ENCODE results near the gene MAEA.

MAEA gene

DNA sequence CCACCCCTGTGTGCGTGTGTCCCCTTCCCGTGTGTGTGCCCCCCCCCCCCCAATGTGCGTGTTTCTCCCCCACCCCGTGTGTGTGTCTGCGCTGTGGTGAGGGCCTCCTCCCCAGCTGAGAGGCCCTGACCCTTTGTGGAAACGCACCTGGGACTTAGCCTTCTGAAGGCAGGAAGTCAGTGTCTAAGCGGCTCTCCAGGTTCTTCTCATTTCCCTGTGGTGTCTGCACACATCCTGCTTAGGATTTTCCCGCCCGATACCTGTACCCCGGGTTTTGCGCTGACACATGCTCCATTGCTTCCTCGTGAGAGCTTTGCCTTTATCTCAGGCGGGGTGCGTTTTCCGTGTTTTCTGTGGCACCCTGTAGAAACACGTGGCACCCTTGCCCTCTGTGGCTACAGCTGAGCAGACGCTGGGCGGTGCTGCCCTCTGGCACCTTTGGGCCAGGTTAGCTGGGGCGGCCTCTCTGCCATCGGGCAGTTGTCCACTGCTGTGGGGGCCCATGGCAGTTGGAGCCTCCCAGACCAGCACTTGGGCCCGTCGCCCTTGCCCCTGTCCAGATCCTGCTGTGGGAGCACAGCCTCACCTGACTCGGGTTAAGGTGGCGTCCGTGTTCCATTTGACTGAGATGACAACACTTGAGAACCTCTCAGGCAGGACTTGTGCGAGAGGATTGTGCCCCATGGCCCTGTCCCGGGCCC is 26.3 kb downstream of the MAEA start:
- Histone ChIP-seq H3K4me3 (ENCODE audit: low read length in 2 of 2) (no peak overlapping the region), H3K4me1 (ENCODE audit: control insufficient read depth, insufficient read depth, low read length) (peaks cover 7% of the 10 kb centered on the region), H3K9ac (ENCODE audit: low read length in 2 of 2) (no peak overlapping the region), H3K27me3 (ENCODE audit: control insufficient read depth in 1 of 2, insufficient read depth in 2 of 2, low read length in 2 of 2) (no peaks in the 10 kb centered on the region), H3K9me3 (ENCODE audit: control insufficient read depth in 2 of 2, low read length in 2 of 2) (no peaks in the 10 kb centered on the region), H3K36me3 (ENCODE audit: control insufficient read depth in 2 of 2, insufficient read depth in 2 of 2, low read length in 2 of 2) (peaks cover 42 to 46% of the 10 kb centered on the region in 2 donors), H3K27ac (ENCODE audit: low read length) (no peak overlapping the region)

DNA sequence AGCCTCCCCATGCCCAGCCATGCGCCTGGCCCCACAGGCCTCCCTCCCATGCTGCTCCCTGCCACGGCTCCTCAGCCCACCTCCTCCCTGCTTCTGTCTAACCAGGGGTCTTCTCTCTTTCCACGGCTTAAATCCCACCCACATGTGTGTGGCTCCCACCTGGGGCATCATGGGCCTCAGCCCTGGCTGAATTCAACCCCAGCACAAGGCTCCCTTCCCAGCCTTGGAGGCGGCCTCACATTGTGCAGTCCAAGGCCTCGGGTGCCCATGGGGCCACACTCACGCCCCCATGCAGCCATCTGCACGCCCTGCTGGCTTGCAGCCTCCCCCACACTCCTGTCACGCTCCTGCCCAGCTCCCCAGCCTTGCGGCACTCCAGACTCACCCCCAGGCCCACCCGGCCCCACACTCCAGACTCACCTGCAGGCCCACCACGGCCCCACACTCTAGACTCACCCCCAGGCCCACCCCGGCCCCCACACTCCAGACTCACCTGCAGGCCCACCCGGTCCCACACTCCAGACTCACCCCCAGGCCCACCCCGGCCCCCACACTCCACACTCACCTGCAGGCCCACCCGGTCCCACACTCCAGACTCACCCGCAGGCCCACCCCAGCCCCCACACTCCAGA is 27.0 kb downstream of the MAEA start:
- H3K27me3 ChIP-seq (ENCODE audit: control insufficient read depth in 1 of 2, insufficient read depth in 2 of 2, low read length in 2 of 2), result no peaks in the 10 kb centered on the region
- no peak overlapping the region for H3K9ac ChIP-seq (ENCODE audit: low read length in 2 of 2)
- H3K9me3 ChIP-seq (ENCODE audit: control insufficient read depth in 2 of 2, low read length in 2 of 2), result no peaks in the 10 kb centered on the region
- no peak overlapping the region for H3K4me3 ChIP-seq (ENCODE audit: low read length in 2 of 2)
- H3K36me3 ChIP-seq (ENCODE audit: control insufficient read depth in 2 of 2, insufficient read depth in 2 of 2, low read length in 2 of 2), result peaks cover 42 to 46% of the 10 kb centered on the region in 2 donors
- no peak overlapping the region for H3K27ac ChIP-seq (ENCODE audit: low read length)
- peaks cover 3% of the 10 kb centered on the region for H3K4me1 ChIP-seq (ENCODE audit: control insufficient read depth, insufficient read depth, low read length)

- Histone ChIP-seq H3K4me1 (ENCODE audit: control insufficient read depth, insufficient read depth, low read length) (no peaks in the 10 kb centered on the region), H3K4me3 (ENCODE audit: low read length in 2 of 2) (no peak overlapping the region), H3K27me3 (ENCODE audit: control insufficient read depth in 1 of 2, insufficient read depth in 2 of 2, low read length in 2 of 2) (no peaks in the 10 kb centered on the region), H3K9me3 (ENCODE audit: control insufficient read depth in 2 of 2, low read length in 2 of 2) (no peaks in the 10 kb centered on the region), H3K9ac (ENCODE audit: low read length in 2 of 2) (no peak overlapping the region), H3K36me3 (ENCODE audit: control insufficient read depth in 2 of 2, insufficient read depth in 2 of 2, low read length in 2 of 2) (peaks cover 45 to 51% of the 10 kb centered on the region in 2 donors), H3K27ac (ENCODE audit: low read length) (no peak overlapping the region)
Measured at GRCh38 chr4:1317177-1318045, 27.7 kb downstream of the MAEA start.

DNA sequence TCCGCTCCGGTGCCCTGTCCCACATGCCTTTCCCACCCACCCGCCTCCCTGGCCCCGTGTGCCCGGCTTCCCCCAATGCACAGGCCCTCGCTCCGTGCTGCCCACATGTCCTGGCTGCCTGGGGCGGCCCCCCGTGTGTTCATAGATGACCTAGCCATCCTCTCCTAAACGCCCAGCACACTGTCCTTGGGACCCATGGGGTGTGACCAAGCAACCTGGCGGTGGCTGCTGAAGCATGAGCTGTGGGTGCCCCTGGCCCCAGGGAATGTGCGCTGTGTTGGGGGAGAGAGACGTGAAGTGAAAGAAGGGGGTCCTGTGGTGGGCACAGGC is 28.3 kb downstream of the MAEA start:
- Histone ChIP-seq H3K9ac (ENCODE audit: low read length in 2 of 2) (no peak overlapping the region), H3K27ac (ENCODE audit: low read length) (no peak overlapping the region), H3K4me1 (ENCODE audit: control insufficient read depth, insufficient read depth, low read length) (no peaks in the 10 kb centered on the region), H3K4me3 (ENCODE audit: low read length in 2 of 2) (no peak overlapping the region), H3K9me3 (ENCODE audit: control insufficient read depth in 2 of 2, low read length in 2 of 2) (no peaks in the 10 kb centered on the region), H3K36me3 (ENCODE audit: control insufficient read depth in 2 of 2, insufficient read depth in 2 of 2, low read length in 2 of 2) (peaks cover 43 to 48% of the 10 kb centered on the region in 2 donors), H3K27me3 (ENCODE audit: control insufficient read depth in 1 of 2, insufficient read depth in 2 of 2, low read length in 2 of 2) (no peaks in the 10 kb centered on the region)

DNA sequence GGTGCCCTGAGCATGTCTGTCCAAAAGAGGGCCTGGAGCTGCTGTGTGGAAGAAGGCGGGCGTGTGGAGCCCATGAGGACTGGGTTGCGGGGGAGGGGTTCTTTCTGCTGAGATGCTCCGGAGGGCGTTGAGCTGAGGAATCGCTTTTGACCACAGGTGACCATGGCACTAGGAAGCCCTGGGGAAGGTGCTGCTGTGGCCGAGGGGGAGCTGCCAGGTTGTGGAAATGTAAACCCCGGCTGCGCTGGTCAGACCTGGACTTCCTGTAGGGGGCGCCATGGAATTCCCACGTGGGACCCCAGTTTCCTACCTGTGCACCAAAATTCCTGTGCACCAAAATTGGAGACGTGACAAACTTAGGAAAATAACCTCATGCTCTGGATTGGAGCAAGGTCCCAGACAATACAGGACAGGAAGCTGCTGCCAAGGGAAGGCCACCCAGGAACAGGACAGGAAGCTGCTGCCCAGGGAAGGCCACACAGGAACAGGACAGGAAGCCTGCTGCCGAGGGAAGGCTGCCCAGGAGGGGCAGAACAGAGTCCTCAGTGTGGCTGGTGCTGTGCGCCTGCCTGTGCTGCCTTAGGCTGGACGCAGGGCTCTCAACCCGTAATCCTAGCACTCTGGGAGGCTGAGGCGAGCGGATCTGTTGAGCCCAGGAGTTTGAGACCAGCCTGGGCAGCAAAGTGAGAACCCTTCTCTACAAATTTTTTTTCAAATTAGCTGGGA is 29.0 kb downstream of the MAEA start:
- Histone ChIP-seq H3K27me3 (ENCODE audit: control insufficient read depth in 1 of 2, insufficient read depth in 2 of 2, low read length in 2 of 2) (no peaks in the 10 kb centered on the region), H3K9ac (ENCODE audit: low read length in 2 of 2) (no peak overlapping the region), H3K9me3 (ENCODE audit: control insufficient read depth in 2 of 2, low read length in 2 of 2) (no peaks in the 10 kb centered on the region), H3K36me3 (ENCODE audit: control insufficient read depth in 2 of 2, insufficient read depth in 2 of 2, low read length in 2 of 2) (peaks cover 42 to 47% of the 10 kb centered on the region in 2 donors), H3K4me3 (ENCODE audit: low read length in 2 of 2) (no peak overlapping the region), H3K27ac (ENCODE audit: low read length) (no peak overlapping the region), H3K4me1 (ENCODE audit: control insufficient read depth, insufficient read depth, low read length) (no peaks in the 10 kb centered on the region)

DNA sequence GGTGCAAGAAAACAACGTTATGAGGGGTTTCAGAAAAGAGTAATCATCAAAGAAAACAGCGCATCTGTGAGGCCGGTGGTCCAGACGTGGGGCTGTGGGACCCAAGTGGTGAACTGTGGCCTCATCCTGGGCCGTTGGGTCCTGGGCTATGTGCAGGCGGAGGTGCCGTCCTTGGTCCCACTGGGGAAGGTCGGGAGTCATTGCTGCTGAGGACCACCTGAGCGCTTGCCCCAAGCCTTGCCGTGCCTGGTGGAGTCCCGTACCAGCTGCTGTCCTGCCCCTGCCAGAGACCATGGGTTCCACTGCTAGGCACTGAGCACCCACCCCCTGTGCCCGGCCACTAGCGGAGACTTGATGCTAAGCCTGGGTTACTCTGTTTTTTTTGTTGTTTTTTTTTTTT is 31.8 kb downstream of the MAEA start:
- Histone ChIP-seq H3K4me1 (ENCODE audit: control insufficient read depth, insufficient read depth, low read length) (no peaks in the 10 kb centered on the region), H3K36me3 (ENCODE audit: control insufficient read depth in 2 of 2, insufficient read depth in 2 of 2, low read length in 2 of 2) (peaks cover 27 to 33% of the 10 kb centered on the region in 2 donors), H3K27ac (ENCODE audit: low read length) (no peak overlapping the region), H3K4me3 (ENCODE audit: low read length in 2 of 2) (no peak overlapping the region), H3K9me3 (ENCODE audit: control insufficient read depth in 2 of 2, low read length in 2 of 2) (no peaks in the 10 kb centered on the region), H3K27me3 (ENCODE audit: control insufficient read depth in 1 of 2, insufficient read depth in 2 of 2, low read length in 2 of 2) (no peaks in the 10 kb centered on the region), H3K9ac (ENCODE audit: low read length in 2 of 2) (no peak overlapping the region)

DNA sequence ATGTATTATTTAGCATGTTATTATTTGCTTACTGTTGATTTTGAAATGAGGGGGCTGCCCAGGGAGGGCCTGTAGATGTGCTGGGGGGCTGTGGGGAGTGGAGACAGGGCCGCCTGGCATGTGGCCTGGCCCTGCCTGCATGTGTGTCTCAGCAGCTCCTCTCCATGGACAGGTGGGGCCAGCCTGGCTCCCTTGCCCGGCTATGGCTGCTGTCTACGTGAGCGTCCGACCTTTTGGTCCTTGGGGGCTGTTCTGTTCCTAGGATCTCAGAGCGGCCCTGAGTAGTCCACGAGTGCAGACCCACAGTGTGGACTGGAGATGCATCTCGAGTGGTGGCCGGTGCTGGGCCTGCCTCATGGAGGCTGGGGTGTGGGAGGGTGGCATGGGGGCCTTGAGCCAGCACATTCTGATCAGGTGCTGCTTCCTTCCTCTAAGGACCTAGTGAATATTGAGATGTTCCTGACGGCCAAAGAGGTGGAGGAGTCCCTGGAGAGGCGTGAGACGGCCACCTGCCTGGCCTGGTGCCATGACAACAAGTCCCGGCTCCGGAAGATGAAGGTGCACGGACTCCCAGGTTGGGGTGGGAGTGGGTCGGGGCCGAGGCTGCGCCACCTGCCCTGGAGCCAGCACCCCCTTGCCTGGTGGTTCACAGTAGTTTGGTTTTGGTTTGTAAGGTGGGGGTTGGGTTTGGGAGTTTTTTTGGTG is 32.4 kb downstream of the MAEA start:
- H3K4me1 ChIP-seq (ENCODE audit: control insufficient read depth, insufficient read depth, low read length), result no peaks in the 10 kb centered on the region
- H3K9me3 ChIP-seq (ENCODE audit: control insufficient read depth in 2 of 2, low read length in 2 of 2), result no peaks in the 10 kb centered on the region
- no peak overlapping the region for H3K4me3 ChIP-seq (ENCODE audit: low read length in 2 of 2)
- peaks cover 29 to 34% of the 10 kb centered on the region in 2 donors for H3K36me3 ChIP-seq (ENCODE audit: control insufficient read depth in 2 of 2, insufficient read depth in 2 of 2, low read length in 2 of 2)
- H3K27me3 ChIP-seq (ENCODE audit: control insufficient read depth in 1 of 2, insufficient read depth in 2 of 2, low read length in 2 of 2), result no peaks in the 10 kb centered on the region
- no peak overlapping the region for H3K9ac ChIP-seq (ENCODE audit: low read length in 2 of 2)
- H3K27ac ChIP-seq (ENCODE audit: low read length), result no peak overlapping the region

GRCh38 chr4:1323280-1323634 is 33.6 kb downstream of the MAEA start:
- no peak overlapping the region for H3K9ac ChIP-seq (ENCODE audit: low read length in 2 of 2)
- H3K27me3 ChIP-seq (ENCODE audit: control insufficient read depth in 1 of 2, insufficient read depth in 2 of 2, low read length in 2 of 2), result no peaks in the 10 kb centered on the region
- H3K36me3 ChIP-seq (ENCODE audit: control insufficient read depth in 2 of 2, insufficient read depth in 2 of 2, low read length in 2 of 2), result peaks cover 27 to 33% of the 10 kb centered on the region in 2 donors
- H3K4me3 ChIP-seq (ENCODE audit: low read length in 2 of 2), result no peak overlapping the region
- H3K9me3 ChIP-seq (ENCODE audit: control insufficient read depth in 2 of 2, low read length in 2 of 2), result no peaks in the 10 kb centered on the region
- H3K4me1 ChIP-seq (ENCODE audit: control insufficient read depth, insufficient read depth, low read length), result no peaks in the 10 kb centered on the region
- no peak overlapping the region for H3K27ac ChIP-seq (ENCODE audit: low read length)

DNA sequence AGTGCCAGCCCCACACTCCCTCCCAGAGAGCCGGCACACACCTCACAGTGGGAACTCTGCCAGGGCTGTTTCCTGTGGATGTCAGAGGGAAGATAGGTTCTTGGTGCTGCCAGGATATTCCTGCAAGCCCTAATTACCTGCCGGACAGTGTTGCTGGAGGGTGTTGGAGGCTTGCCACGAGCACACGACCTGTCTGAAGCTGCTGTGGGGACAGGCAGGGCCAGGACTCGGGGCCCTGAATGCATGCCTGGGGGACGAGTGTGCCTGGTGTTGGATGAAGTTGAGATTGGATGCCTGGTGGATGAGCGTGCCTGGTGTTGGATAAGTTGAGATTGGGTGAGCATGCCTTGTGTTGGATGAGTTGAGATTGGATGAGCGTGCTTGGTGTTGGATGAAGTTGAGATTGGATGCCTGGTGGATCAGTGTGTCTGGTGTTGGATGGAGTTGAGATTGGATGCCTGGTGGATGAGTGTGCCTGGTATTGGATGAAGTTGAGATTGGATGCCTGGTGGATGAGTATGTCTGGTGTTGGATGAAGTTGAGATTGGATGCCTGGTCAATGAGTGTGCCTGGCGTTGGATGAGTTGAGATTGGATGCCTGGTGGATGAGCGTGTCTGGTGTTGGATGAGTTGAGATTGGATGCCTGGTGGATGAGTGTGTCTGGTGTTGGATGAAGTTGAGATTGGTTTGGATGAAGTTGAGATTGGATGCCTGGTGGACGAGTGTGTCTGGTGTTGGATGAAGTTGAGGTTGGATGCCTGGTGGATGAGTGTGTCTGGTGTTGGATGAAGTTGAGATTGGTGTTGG is 34.1 kb downstream of the MAEA start:
- Histone ChIP-seq H3K36me3 (ENCODE audit: control insufficient read depth in 2 of 2, insufficient read depth in 2 of 2, low read length in 2 of 2) (peaks cover 26 to 37% of the 10 kb centered on the region in 2 donors), H3K4me1 (ENCODE audit: control insufficient read depth, insufficient read depth, low read length) (no peaks in the 10 kb centered on the region)

More for the DNA sequence above, 34.1 kb downstream of the MAEA start:
- no peak overlapping the region for H3K9ac ChIP-seq (ENCODE audit: low read length in 2 of 2)
- H3K27ac ChIP-seq (ENCODE audit: low read length), result no peak overlapping the region
- H3K27me3 ChIP-seq (ENCODE audit: control insufficient read depth in 1 of 2, insufficient read depth in 2 of 2, low read length in 2 of 2), result no peaks in the 10 kb centered on the region
- no peak overlapping the region for H3K4me3 ChIP-seq (ENCODE audit: low read length in 2 of 2)
- H3K9me3 ChIP-seq (ENCODE audit: control insufficient read depth in 2 of 2, low read length in 2 of 2), result no peaks in the 10 kb centered on the region

All from stomach smooth muscle (tissue), 2 donors.